HuH-7 (cell line): ENCODE results near the gene CNIH2.
"Not testable (repeated sequence)": the region's sequence is repeated elsewhere in the genome, so short reads cannot be mapped to it uniquely, and the experiment has no call there.

Experiments
- DNase-seq: peaks from one replicate; pipeline ENCODE4 v3.0.0; 2011; ENCODE audit warnings: low spot score

The CNIH2 gene

GRCh38 chr11:66277471-66278362, at the start of gene CNIH2:
Gene CNIH2, plus strand, starts transcription at chr11:66278175. Its CDS starts 282 bp downstream, at chr11:66278457.
- DNase-seq = peak; percentile 100

DNA sequence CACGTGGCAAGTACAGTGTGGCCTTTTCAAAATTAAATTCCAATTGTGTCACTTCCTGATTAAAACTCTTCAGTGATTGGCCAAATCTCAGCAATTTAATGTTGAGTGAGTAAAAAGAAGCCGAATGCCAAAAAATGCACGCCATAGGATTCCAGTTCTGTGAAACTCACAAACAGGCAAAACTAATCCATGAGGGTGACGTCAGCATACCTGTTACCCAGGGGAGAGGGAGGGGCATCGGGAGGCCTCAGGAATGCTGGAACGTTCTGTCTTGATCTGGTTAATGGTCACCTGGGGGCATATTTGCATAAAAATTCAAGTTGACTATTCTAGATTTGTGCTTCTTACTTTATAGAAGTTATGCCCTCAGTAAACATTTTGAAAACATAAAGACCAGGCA, 49.5 kb upstream of the CNIH2 start:
- DNase-seq = no peak

- DNase-seq = no peak
These were observed 47.8 kb upstream of the CNIH2 start for GRCh38 chr11:66230156-66230555.

- no peak for DNase-seq
These were observed 47.0 kb upstream of the CNIH2 start for GRCh38 chr11:66230978-66231377.

GRCh38 chr11:66231561-66231960, 46.4 kb upstream of the CNIH2 start:
- DNase-seq = no peak

DNA sequence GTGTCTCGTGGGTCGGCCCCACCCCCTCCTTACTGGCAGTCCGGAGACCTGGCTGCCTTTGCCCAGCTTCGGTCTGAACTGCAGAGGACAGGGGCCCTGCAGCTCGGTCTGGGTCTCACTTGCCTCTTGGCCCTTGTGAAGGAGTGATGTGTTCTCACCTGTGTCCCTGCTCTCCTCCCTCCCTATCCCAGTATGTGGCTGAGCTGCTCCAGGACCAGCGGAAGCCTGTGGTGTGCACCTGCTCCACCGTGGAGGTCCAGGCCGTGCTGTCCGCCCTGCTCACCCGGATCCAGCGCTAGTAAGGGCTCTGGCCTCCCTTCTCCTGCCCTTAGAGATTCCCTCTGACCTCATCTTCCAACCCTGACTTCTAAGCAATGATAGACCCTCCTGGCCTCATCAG, 45.2 kb upstream of the CNIH2 start:
- no peak for DNase-seq

DNA sequence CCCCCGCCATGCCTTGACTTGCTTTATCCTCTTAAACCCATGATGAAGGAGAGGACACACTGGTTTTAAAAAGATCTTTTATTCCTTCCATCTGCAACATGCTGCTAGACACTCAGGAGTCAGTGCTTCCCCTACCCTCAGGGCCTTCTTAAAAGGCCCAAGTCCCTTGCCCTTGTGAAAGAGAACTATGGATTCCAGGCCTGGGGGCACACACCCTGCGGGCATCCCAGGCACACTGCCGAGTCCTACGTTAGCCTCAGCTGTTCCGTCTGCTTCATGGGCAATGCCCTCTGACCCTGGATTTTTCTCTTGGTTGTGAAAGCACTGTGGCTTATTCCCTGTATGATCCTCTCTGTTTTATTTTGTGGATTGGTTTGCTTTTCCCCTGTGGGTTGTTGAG, 44.7 kb upstream of the CNIH2 start:
- DNase-seq = no peak

DNA sequence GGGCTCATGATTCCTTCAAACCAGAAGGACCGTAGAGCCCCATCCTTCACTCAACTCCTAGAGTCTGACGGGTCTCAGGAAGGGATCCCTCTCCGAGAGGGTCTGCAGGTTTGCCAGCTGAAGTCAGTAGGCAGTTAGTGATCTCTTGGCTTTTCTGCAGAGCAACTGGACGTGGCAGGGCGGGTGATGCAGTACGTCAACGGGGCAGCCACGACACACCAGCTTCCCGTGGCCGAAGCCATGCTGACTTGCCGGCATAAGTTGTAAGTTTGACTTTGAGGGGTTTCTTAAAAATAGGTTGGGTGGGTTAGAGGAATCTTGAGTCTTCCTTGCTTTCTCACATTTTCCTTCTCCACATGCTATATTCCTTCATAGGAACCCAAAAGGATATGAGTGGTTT, 42.8 kb upstream of the CNIH2 start:
- DNase-seq = no peak

- DNase-seq = no peak
These were observed 40.1 kb upstream of the CNIH2 start for GRCh38 chr11:66237867-66238266.

DNA sequence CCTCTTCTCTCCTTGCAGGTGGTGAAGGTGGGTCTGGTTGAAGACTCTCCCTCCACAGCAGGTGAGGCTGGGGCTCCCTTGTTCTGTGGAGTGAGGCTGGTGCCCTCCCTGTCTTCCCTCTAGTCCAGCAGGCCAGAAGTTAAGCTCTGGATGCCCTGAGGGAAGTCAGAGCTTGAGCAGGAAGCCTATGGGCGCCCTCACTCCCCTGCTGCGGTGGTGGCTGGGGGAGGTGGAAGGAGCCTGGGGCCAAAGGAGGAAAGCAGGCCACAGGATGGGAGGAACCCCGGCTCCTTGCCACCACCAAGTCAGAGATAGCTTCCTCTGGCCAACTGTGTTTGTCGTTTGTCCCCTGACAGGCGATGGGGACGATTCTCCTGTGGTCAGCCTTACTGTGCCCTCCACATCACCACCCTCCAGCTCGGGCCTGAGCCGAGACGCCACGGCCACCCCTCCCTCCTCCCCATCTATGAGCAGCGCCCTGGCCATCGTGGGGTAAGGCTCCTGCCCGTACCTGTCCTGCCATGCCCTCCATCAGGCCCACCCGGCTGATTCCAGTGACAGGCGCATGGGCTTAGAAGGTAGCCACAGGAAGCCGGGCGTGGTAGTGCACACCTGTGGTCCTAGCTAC, 39.1 kb upstream of the CNIH2 start:
- DNase-seq = no peak

- no peak for DNase-seq
These were observed 38.5 kb upstream of the CNIH2 start for GRCh38 chr11:66239511-66239910.

GRCh38 chr11:66239998-66240780, 37.8 kb upstream of the CNIH2 start:
- no peak for DNase-seq

DNA sequence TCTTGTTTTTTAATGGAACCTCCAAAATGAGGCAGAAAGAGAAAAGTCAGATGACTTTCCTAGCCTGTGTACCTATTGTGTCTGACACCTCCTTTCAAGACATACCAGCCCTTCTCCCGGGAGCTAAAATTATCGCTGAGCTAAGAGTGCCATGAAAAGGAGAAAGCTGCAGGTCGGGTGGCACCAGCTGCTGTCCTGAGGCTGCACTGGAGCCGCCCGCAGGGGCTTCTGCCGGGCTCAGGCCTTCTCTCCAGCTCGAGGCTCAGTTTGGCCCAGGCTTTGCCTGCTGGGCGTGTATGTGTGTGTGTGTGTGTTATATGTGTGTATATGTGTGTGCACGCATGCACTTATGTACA, 37.2 kb upstream of the CNIH2 start:
- DNase-seq = no peak

DNA sequence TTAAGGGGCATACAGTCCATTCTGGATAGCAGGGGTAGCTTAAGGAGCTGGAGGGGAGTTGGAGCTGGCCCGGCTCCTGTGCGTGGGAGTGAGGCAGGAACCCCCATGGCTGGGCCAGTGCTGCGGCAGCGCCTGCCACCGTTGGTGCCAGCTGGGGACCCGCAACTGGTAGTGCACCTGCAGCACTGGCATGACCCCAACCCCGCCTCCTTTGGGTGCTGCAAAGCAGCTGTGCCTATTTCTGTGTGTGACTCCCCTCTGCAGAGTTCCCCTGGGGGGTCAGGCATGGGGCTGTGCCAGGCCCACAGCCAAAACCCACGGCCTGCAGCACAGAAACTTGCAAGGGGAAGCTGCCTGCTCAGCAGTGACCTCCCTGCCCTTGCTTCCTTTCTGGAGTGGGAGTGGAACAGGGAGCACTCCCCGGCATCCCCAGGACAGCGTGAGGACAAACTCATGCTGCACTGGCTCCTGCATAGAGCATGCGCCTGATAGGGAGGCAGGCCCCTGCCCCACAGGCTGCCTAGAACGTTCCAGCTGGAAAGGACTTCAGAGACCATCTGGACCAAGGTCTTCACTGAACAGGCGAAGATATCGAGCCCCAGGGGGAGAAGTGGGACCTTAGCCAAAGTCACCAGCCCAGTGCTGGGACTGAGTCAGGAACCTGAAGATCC, 35.7 kb upstream of the CNIH2 start:
- DNase-seq = no peak

- no peak for DNase-seq
These were observed 34.0 kb upstream of the CNIH2 start for GRCh38 chr11:66243782-66244535.

- no peak for DNase-seq
These were observed 30.7 kb upstream of the CNIH2 start for GRCh38 chr11:66247295-66247694.

DNA sequence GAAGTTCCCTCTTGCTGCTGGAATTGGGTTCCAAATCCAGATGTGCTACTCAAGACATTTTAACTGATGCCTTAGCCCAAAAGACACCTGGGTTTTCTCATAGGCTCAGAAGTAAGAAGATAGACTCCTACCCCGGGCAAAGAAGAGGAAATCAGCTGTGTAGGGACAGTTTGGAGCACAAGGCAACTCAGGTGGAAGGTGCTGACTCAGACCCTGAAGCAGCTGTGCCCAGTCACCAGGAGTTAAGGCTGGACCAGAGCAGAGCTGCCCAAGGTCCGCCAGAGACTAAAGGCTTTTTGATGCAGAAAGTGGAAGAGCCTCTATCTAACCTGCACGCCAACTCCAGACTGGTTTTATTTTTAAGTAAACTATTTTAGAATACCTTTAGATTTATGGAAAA, 30.2 kb upstream of the CNIH2 start:
- DNase-seq = no peak

- DNase-seq = no peak
These were observed 29.1 kb upstream of the CNIH2 start for GRCh38 chr11:66248903-66249302.

- no peak for DNase-seq
These were observed 26.2 kb upstream of the CNIH2 start for GRCh38 chr11:66251809-66252208.

DNA sequence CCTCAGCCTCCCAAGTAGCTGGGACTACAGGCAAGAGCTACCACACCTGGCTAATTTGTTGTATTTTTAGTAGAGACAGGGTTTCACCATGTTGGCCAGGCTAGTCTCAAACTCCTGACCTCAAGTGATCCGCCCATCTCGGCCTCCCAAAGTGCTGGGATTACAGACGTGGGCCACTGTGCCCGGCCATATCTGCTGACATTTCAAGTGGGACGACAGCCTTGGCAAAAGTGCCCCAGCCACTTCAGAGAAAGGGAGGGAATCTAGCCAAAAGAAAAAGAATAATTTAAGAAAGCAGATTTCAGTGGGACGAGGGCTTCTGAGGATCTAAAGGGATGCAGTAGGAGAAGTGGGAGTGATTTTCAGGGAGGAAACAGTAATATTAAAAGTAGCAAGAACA, 24.9 kb upstream of the CNIH2 start:
- DNase-seq = not testable (repeated sequence)

DNA sequence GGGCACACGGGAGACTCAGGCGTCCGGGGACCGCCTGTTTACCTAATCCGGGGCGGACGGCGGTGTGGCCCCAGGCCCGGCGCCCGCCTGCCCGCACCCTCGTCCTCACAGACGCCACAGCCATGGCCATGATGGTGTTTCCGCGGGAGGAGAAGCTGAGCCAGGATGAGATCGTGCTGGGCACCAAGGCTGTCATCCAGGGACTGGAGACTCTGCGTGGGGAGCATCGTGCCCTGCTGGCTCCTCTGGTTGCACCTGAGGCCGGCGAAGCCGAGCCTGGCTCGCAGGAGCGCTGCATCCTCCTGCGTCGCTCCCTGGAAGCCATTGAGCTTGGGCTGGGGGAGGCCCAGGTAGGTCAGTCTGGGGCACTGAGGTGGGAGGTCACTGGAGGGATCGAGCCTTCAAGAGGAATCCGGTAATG, 19.5 kb upstream of the CNIH2 start:
- DNase-seq = no peak

GRCh38 chr11:66259225-66259624, 18.8 kb upstream of the CNIH2 start:
- DNase-seq = no peak
